ENCODE data around the gene NRG3.
"Not testable (repeated sequence)": the region's sequence is repeated elsewhere in the genome, so short reads cannot be mapped to it uniquely, and the experiment has no call there.

NRG3 gene

DNA sequence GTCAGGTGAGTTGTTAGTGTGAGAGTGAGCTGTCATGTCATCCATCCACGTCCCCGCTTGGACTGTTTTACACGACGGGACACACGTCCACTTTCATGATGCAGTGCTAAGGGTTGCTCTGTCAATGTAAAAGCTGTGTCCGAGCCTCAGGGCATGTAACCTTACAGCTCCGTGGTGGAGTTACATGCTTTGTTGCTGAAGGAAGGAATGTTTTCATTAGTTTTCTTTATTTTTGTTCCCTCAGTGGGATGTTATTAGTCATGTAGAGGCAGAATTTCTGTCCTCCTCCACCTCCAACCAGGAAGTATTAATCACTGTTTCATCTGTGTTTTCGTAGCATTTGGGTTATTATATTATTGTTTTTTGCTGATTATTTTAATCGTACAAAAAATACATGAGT, 88.6 kb downstream of the NRG3 start:
- DNase-seq: no peak

DNA sequence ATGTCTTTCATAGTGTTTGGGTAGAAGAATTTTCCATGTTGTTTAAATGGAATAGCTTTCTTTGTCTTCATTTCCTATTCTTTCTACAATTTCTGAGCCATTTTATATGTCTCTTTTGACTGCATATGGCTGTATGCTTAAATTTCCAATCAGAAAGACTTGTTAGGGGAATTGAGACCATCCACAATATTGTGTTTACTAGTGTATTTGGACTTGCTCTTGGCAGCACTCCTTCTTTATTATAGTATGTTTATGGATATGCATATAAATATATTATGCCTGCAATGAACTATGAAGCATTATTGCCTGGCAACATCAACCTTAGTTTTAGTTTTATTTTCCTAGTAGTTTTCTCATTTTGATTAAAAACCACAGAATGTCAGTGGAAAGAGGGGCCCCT, 92.7 kb downstream of the NRG3 start:
- no peak for DNase-seq

DNA sequence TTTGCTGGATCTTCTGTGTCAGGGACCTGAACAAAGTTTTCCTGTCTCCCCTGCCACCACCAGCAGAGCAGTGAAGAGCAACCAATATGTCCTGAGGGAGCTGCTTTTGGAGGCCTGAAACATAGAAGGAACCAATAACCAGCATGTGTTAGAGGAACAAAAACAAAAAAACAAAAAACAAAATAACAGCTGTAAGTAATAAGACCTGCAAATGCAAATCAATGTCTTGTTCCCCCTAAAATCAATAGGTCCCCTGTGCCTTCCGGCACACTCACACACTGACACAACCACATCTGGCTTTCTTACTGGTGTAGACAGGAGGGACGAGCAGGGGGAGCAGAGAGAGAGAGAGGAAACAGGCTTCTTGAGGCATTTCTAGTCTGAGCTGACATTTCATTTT, 94.1 kb downstream of the NRG3 start:
- DNase-seq: no peak

DNA sequence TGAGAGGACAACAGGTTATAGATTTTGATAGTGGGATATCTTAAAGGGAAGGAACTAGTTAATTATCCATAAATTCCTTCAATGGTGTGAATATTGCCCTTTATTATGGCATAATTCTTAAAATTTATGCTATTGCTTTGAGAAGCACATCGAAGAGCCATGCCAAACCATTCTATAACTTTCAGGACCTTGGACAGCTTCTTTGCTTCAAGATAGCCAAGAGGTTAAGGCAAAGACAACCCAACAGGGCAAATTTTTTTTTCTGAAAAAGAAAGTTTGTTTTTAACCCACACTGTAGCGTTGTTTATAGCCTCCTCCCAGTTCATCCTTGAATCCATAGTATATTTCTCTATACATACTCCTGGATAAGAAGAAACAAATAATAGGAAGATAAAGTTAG, 103.2 kb downstream of the NRG3 start:
- DNase-seq: no peak

DNA sequence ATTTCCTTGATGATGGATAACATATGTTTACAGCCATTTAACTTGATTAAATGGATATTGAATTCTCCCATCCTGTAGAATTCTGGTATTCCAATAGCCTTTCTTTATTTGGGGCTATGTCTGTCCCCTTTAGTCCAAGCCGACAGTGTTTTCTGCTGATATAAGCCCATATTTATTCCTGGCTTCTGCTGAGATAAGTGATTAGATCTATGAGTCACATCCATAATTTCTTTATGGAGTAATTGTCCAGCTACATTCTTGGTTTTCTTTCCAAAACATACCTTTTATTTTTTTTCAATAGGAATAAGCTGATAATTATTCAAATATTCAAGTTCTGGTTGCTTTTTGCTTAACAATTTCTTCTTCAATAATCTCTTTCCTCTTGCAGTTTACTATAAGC, 106.7 kb downstream of the NRG3 start:
- no peak for DNase-seq

DNA sequence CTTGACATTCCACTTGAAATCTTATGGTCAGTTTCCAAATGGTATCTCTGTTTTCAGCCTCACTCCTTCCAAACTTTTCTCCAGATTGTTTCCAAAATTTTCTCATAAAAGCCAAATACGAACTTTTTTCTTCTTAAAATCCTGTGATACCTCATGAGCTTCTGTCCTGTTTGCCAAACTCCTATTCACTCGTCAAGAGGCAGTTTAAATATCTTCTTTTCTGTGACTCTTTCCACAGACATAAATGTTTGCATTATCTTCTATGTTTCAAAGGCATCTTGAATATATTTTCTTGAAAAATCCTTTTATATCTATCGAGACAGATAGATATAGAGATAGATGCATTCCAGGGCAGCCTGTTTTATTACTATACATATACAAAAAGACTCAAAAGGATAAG, 109.4 kb downstream of the NRG3 start:
- DNase-seq: no peak

DNA sequence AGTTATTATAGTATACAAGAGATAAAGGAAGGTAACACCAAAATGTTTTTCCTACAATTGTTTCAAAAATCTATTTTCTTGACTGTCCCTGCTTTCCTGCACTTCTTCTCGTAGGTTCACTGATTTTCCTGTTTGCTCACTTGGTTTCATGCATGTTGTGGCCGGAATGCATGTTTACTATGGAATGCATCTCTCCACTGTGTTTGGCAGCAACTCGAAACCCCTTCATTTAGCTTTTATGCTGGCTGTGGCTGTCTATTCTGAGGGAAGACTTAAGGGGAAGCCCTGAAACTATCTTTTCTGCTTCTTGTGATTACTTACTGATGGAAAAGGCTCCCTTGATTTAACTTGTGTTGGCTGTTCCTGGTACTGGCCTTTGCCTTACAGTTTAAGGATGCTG, 120.3 kb downstream of the NRG3 start:
- no peak for DNase-seq

DNA sequence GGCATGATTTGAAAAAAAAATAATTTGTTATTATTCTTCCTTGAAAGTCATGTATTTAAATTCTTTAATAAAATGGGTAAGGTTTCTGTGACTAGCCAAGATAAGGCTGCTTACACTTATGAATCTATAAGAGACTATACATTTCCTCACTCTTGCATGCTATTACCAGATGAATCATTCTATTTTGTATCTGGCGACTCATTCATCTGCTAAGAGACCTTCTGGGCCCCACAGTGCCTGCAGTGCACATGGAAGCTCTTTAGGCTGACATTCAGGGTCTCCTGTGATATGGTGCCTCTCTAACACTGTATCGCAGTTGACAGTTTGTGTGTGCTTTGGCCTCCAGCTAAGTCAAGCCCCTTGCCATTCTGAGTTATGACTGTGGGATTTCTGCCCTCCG, 121.9 kb downstream of the NRG3 start:
- DNase-seq: no peak

DNA sequence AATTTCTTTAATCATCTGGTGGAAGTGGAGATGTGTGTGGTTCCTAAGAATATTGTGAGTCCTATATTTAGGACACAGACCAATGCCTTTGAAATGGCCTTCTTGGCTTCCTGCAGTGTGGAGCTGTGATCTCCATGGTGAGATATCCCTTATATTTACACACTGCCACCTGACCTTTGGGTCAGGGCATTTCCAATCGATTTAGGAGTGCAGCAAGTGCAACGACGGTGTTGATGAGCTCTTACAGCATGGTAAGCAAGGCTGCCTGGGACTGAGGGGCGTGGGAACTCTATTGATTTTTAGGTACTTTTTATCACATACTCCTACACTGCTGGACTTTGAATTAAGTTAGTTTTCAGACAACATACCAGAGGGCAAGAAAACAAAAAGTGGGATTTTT, 146.0 kb downstream of the NRG3 start:
- no peak for DNase-seq

DNA sequence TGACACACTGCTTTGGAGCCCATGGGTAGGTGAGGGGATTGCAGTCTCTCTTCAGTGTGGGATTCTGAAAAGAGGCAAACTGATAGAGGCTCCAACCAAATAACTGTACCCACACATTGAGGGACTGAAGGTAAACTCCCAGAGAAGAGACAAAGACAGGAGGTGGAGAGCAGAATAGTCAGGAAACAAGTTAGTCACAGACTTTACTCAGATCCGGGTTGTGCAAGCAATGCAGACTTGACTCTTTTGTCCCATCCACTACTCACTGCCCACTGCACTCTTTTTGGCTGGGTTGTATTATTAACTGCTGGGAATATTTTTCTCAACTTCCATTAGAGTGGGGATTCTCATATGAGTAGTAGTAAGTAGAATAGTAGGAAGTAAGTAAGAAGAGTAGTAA, 152.7 kb downstream of the NRG3 start:
- DNase-seq: no peak

DNA sequence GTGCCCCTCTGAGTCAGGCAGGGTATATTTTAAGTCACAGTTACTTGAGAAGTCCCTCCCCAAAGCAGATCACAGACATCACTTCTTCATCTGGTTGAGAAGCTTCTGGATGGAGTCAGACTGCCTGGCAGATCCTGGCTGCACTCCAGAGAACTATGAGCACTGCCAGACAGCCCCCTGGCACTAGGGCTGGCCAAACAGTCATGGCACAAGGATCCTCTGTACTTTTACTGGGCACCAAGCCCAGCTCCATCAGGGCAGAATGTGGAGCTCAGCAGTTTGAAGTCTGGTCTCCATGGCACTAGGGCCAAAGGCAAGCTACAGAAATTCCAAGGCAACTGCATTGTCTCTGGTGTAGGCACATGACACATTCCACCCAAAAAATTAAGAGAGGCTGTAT, 162.1 kb downstream of the NRG3 start:
- no peak for DNase-seq

DNA sequence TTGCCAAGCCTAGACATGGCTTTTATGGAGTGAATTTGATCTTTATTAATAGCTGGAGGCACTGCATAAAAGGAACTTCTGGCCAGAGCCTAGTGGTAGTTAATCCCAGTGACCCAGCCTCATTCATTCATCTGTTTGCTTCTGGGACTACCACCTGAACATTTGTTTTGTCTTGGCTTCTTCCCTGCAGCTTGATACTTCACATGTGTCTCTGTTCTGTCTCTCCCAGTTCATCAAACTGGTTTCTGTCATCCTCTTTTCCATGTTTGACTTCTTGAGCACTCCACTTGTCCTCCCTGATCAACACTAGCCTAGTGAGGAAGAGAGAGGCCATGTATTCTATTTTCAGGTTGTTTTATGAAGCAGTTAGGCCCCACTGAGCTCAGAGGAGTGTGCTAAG, 163.6 kb downstream of the NRG3 start:
- no peak for DNase-seq

DNA sequence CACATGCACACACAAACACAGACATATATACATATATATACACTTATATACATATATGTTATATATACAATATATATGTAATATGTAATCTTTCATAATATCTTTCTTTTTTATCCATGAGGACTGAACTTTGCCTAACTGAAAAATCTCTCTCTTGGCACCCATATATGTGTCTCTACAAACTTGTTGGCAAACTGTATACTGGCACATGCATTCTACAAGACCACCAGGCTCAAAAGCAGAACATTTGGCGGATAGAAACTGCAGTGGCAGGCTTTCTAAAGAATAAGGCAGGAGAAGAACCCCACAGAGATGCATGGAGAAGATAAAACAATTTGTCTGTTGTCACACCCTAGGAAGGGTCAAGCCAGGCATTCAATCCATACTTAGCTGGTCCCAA, 165.3 kb downstream of the NRG3 start:
- DNase-seq: no peak

DNA sequence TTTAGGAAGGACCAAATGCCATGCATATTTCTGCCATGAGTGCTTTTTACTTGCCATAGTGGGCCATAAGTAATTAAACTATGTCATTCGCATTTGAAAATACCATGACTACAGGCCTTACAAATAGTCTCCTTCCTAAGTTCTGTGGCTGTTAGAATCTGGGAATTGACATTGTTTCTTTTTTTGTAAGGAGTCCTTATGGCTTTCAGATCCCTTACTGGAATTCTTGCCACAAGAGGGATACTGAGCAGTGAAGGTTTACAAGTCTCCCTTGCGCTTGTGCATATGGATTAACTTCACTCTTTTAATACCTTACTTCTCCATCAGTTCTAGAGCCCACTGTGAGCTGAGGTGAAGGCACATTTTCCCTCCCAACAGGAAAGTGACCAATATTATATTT, 166.0 kb downstream of the NRG3 start:
- no peak for DNase-seq

DNA sequence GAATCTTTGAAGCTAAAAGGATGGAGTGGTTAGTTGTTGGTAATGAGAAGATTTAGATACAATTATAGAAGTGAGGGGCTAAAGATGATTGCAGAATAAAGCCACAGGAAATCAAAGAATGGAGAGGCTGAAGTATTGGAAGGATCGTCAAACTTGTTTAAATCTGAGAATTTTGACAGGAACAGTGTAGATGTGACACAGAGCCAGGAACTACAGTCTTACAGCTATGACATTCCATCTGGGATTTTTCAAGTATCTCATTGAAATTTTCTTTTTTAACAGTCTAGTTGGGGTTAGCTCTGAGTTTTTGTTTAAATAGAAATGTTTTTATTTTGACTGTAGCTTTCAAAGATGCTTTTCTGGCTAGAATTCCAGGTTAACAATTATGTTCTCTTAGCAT, 181.4 kb downstream of the NRG3 start:
- DNase-seq: no peak

DNA sequence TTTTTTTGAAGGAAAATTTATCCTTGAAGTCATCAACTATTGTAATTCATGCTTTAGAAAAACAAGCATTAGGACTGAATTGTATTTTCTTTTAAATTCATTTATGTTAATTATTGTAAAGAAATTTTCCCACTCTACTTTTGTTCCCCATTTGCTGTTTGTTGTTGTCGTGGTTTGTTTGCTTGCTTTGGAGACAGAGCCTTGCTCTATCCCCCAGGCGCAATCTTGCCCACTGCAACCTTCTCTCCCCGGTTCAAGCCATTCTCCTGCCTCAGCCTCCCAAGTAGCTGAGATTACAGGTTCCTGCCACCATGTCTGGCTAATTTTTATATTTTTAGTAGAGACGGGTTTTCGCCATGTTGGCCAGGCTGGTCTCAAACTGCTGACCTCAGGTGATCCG, 192.2 kb downstream of the NRG3 start:
- not testable (repeated sequence) for DNase-seq

DNA sequence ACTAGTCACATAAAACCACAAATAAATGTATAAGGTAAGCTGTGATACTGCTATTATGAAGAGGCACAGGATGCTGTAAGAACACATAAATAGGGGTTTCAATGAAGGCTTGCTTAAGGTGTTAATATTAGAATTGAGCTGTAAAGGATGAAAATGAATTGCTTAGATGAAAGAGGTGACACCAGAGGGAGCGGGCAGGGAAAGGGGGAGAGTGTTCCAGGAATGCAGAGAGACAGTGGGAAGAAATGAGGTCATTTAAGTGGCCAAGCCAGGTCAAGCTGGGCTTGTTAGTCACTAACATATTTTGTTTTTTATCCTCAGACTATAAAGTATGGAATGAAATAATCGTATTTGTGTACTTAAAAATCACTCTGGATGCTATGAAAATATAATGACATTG, 193.5 kb downstream of the NRG3 start:
- DNase-seq: no peak

DNA sequence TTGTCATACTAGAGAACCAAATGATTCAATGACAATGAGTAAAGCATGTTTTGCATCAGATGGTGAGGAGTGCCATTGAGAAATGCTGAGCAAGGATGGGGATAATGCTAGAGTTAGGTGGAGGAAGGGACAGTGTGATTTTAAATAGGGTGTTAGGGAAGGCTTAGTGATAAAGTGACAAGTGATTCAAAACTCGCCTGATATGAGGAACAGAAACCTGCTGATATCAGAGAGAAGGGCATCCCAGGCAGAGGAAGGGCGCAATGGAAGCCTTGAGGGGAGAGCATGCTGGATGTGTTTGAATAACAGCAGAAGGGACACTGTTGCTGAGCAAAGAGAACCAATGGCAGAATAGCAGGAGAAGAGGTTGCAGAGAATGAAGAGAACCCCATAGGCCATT, 196.2 kb downstream of the NRG3 start:
- no peak for DNase-seq

DNA sequence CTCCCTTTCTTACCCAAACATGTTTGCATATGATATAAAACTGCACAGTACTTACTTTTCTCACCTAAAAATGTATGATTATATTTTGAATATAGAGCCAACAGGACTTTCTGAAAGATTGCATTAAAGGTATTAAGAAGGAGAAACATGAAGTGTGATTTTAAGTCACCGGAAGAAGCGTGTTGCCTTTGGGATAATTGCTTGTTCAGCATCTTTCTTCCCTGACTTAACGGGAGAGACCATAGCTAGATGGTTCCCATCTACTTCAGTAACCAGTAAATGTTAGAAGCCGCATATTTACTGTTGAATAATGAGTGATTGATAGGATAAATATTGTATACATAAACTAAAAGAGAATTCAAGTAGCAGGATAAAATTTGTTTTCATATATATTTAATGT, 197.1 kb downstream of the NRG3 start:
- no peak for DNase-seq

DNA sequence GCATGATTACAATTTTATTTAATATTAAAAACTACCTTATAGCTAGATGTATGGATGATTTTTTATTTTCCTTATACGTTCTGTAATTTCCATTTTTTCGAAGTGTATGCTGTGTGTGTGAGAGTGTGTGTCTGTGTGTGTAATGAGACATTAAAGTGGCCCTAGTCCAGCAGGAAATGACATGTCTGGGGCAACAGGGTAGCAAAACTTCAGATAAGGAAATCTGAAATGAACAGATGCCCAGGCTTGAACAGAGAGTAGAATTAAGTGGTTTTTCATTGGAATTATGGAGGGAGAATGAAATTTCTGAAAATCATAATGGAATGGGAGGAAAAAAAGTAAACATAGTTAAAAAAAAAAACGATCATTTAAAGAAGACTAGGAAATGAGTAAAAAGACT, 200.6 kb downstream of the NRG3 start:
- no peak for DNase-seq

DNA sequence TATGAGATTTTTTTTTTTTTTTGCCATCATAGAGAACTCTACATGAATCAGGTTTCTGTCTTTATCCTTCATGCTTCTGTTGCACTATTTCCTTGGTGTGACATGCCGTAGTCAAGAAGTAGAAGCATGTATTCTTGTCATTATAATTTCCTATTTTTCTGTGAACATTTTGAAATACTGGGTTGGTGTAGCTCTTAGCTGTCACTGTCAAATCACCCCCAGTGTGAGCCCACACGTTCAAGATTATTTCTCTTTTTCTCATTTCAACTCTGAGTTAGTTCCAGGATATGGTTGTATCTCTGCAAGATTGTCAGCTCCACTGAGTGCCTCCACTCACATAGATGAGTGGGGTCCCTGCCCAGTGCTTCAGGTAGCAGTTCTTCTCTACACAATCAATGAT, 209.5 kb downstream of the NRG3 start:
- no peak for DNase-seq

DNA sequence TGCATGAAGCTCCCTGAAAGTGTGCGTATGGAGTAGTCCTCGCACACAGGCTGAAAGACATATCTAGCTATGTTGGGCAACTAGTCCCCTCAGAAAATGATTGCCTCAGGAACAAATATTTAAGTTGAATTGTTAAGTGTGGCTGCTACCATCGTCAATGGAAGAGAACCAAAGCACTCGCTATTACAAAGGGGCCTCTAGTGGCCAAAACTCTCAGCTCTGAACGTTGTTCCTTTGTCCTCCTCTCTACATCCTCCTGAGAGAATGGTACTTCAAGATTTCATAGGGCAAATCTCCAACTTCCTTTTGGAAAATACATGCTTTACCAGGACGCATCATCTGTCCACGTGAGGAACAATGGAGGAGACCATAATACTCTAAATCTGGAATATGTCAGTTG, 209.9 kb downstream of the NRG3 start:
- no peak for DNase-seq

DNA sequence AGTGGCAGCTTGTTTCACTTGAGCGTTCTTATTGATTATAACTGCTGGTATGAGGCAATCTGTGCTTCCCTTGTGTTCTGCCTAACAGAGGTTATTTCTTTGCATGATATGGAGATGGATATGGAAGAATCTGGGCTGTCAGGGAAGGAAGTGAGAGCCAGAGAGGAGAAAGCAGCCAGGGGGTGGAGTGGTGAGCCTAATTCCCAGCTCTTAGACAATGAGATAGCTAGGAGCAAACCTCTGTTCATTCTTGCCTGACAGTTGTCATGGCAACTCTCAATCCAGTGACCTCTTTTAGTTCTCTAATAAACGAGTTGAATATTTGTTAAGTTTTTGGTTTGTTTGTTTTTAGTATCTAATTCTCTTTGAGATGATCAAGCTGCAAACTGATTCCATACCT, 214.3 kb downstream of the NRG3 start:
- DNase-seq: no peak

DNA sequence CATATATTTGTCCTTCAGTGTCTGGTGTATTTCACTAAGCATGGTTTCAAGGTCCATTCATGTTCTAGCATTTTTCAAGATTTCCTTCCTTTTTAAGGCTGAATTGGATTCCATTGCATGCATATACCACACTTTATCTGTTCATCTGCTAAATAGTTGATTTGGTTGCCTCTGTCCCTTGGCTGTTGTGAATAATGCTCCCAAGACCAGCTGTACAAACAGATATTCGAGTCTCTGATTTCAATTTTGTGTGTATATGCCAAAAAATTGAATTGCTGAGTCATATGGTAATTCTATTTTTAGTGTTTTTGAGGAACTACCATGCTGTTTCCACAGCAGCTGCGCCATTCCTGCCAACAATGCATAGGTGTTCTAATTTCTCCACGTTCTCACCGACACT, 216.4 kb downstream of the NRG3 start:
- no peak for DNase-seq

DNA sequence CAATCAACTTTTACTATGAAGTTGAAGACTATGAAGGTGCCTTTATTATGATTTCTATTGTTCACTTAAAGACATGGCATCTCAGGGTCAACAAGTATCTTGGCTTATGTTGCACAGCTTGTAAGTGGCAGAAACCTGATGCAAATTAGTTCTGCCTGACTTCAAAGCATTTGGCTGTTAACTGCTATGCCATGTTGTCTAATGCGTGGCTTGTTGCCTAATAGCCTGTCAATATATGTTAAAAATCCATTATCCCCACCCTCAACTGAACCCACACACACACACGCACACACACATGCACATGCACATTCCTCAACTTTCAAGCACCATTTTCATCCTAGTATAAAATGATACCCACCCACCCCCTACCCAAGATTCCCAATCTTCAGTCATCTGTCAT, 217.1 kb downstream of the NRG3 start:
- no peak for DNase-seq

DNA sequence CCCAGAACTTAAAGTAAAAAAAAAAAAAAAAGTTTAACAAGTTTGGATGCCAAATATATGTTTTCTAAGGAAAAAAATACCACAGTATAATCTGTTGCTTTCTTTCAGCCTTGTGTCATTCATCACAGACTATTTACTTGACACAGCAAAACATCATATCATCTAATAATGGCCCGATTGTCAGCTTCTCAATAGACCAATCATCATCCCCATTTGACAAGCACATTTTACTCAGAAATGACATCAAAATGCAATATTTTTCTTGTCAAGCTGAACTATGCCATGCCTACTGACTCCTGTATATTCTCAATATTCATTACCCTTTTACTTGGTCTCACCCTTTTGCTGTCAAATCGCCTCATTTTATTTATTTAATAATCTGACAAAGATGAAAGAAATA, 249.7 kb downstream of the NRG3 start:
- no peak for DNase-seq

DNA sequence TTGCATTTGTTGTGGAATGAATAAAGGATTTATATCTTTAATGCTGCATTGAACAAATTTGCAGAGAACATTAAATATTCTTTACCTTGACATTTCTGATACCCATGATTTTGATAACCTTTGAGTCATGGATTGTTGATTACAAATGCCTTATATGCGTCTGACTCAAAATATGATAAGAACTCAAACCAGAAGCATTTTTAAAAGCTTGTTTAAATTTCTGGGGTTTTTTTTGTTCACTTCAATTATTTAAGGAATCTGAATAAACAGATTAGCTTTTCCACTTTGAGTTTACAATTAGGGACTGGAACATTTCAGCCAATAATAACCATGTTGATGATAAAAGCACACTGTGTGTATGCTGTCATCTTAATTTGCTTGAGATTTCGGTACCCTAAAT, 253.5 kb downstream of the NRG3 start:
- DNase-seq: no peak
